ENCODE data around the gene SARS1.
"Not testable (repeated sequence)": the region's sequence is repeated elsewhere in the genome, so short reads cannot be mapped to it uniquely, and the experiment has no call there.

SARS1 gene

DNA sequence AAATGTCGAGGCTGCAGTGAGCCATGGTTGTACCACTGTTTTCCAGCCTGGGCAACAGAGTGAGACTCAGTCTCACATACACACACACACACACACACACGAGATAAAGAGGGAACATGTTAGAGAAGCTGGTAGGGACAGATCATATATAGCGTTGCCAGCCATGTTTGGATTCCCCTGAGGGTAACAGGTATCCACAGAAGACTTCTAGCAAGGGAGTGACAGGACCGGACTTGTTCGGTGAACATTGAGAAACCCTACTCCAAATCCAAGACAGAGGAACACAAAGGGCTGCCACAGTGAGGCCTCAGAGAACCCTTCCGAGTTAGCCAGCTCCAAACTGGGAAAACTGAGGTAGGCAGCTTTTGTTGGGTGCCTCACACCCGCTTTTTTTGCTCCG is 3.7 kb upstream of the SARS1 start:
- in situ Hi-C loops (cut with MboI; ENCODE audit: low sequenced_read_pairs, unreplicated experiment) = no loop called here

DNA sequence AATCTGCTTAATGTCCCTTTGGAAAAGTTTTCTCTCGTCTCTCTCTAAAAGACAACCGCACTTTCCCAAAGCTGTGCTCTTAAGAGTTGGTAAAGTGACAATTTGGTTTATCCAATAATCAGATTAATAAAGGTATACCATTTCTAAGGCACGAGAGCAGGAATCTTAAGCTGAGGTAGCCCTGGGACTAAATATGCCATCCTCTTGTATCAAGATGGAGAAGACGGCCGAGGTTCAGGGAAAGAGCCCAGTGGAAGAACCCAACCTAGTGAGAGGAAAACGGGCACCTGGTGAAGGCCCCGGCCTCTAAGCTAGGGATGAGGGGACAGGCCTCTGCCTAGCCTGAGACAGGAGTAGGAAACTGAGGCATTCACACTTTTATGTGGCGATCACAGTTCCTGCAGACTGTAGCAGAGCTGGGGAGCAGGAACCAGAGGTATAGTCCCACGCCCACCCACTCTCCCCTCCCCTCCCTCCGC is 334 bp upstream of the SARS1 start:
- no peak for DNase-seq (ENCODE audit: low spot score)
- in situ Hi-C loops (cut with MboI; ENCODE audit: low sequenced_read_pairs, unreplicated experiment) = no loop called here

More for the DNA sequence above, 3.7 kb upstream of the SARS1 start:
- TF ChIP-seq, protein P1, sequence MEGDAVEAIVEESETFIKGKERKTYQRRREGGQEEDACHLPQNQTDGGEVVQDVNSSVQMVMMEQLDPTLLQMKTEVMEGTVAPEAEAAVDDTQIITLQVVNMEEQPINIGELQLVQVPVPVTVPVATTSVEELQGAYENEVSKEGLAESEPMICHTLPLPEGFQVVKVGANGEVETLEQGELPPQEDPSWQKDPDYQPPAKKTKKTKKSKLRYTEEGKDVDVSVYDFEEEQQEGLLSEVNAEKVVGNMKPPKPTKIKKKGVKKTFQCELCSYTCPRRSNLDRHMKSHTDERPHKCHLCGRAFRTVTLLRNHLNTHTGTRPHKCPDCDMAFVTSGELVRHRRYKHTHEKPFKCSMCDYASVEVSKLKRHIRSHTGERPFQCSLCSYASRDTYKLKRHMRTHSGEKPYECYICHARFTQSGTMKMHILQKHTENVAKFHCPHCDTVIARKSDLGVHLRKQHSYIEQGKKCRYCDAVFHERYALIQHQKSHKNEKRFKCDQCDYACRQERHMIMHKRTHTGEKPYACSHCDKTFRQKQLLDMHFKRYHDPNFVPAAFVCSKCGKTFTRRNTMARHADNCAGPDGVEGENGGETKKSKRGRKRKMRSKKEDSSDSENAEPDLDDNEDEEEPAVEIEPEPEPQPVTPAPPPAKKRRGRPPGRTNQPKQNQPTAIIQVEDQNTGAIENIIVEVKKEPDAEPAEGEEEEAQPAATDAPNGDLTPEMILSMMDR (IDR thresholded peaks at IDR 0.05; ENCODE audit: borderline replicate concordance, control extremely low read depth, extremely low read depth, insufficient read depth, missing control alignments) = no peak
- DNase-seq (ENCODE audit: low spot score) = no peak

DNA sequence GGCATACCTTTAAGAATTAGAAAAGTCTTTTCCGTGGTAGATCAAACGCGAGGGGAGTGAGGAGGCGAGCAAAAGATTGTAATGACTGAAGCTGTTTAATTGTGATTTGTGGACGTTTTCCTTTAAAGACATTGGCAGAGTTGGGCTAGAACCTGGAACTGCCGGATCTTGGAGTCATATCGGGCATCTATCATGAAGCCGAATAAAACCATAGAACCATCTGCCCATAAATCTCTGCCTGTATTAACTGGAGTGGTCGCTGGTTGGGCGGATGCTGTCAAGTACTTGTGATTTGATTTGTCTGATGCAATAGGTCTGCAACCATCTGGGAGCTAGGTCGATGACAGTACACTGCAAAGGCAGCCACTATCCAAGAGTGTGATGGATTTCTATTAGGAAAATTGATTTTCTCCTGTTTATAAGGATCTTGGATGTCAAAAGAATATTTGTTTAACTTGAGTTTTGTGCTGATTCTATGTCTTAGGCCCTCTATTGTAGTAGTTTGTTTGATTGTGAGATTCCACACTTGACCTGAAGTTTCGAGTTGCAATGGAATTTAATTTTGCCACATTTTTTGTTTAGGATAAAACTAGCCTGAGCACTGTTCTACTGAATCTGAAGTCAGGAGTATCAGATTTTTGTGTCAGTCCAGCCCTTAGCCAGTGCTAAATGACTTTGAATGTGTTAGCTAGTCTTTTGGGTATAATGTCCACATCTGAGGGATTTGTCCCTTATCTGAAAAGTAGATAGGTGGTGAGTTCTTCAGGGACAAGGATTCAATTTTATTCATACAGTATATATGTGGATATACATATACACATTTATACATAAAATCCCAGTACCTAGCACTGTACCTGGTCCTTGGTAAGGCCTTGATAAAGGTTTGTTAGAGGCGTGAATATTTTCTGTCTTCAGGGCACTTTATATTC is 1.2 kb downstream of the SARS1 start:
- TF ChIP-seq, protein P1 (IDR thresholded peaks at IDR 0.05; ENCODE audit: borderline replicate concordance, control extremely low read depth, extremely low read depth, insufficient read depth, missing control alignments) = no peak
- in situ Hi-C loops (cut with MboI; ENCODE audit: low sequenced_read_pairs, unreplicated experiment) = no loop called here
- peak; percentile 55 for DNase-seq (ENCODE audit: low spot score)

More for the DNA sequence above, 334 bp upstream of the SARS1 start:
- TF ChIP-seq, protein P1 (IDR thresholded peaks at IDR 0.05; ENCODE audit: borderline replicate concordance, control extremely low read depth, extremely low read depth, insufficient read depth, missing control alignments) = no peak

- DNase-seq (ENCODE audit: low spot score) = no peak
- TF ChIP-seq, protein P1 (IDR thresholded peaks at IDR 0.05; ENCODE audit: borderline replicate concordance, control extremely low read depth, extremely low read depth, insufficient read depth, missing control alignments) = no peak
- in situ Hi-C loops (cut with MboI; ENCODE audit: low sequenced_read_pairs, unreplicated experiment) = no loop called here
Measured at GRCh38 chr1:109216662-109217061, 2.9 kb downstream of the SARS1 start.

DNA sequence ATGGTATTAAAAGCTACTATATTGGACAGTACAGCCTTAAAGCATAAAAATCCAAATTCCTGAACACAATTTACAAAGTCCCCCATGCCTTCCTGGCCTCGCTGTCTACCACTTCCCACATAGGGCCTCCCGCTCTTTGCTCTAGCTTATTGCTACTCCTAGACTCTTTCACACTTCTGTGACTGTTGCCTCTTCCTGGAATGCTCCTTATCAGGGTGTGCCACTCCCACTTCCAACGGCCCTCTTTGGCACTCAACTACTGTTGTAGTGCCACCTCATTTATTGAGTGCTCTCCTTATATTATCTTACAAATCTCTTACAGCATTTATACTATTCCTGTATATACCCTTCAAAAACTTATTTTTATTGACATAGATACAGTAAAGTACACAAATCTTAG is 4.8 kb downstream of the SARS1 start:
- in situ Hi-C loops (cut with MboI; ENCODE audit: low sequenced_read_pairs, unreplicated experiment) = no loop called here
- TF ChIP-seq, protein P1 (IDR thresholded peaks at IDR 0.05; ENCODE audit: borderline replicate concordance, control extremely low read depth, extremely low read depth, insufficient read depth, missing control alignments) = no peak
- no peak for DNase-seq (ENCODE audit: low spot score)

- DNase-seq (ENCODE audit: low spot score); in situ Hi-C loops (cut with MboI; ENCODE audit: low sequenced_read_pairs, unreplicated experiment): not testable (repeated sequence)
Measured at GRCh38 chr1:109221201-109221600, 7.5 kb downstream of the SARS1 start.

GRCh38 chr1:109225308-109225707 is 11.6 kb downstream of the SARS1 start:
- no peak for DNase-seq (ENCODE audit: low spot score)
- in situ Hi-C loops (cut with MboI; ENCODE audit: low sequenced_read_pairs, unreplicated experiment) = no loop called here
- TF ChIP-seq, protein P1 (IDR thresholded peaks at IDR 0.05; ENCODE audit: borderline replicate concordance, control extremely low read depth, extremely low read depth, insufficient read depth, missing control alignments) = no peak

Measured in GM13976 (cell line).